22Rv1 (cell line): ENCODE results near the gene UGT1A9.

ENCODE experiments used
- ZFX ChIP-seq: fragments of 450-650 bp; IDR thresholded peaks from 2 replicates; pipeline ENCODE4 v1.6.1; 2017; ENCODE audit warnings: antibody characterized with exemption, borderline replicate concordance
- TF ChIP-seq, protein P1 (sequence below): fragments of 450-650 bp; IDR thresholded peaks from 2 replicates; pipeline ENCODE4 v1.5.1; 2017; ENCODE audit warnings: mild to moderate bottlenecking

DNA sequence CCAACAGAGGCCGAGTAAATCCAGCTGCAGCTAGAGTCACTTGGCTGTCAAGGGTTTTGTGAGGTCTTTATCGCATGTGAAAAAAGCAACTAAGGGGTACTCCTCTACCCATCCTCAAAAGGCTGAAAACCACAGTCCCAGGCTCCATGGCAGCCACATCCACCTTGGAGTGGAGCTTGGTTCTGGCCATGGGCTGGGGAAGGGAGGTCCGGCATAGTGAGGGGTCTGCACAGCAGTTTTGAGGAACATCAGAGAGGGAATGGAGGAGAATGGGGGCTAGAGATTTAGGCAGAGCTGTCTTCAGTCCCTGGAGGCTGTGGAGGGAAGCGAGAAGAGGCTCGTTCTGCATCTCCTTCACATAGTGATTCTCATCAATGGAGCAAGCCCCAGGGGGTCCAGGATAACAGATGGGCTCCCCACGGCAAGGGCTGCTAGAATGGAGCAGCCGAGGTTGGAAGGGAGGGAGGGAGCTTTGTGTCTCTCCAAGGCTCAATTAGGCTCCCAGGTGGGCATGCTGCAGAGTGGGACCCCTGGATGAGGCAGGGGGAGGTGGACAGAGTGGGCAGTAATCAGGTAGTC is 127.5 kb downstream of the UGT1A9 start:
- TF ChIP-seq, protein P1, sequence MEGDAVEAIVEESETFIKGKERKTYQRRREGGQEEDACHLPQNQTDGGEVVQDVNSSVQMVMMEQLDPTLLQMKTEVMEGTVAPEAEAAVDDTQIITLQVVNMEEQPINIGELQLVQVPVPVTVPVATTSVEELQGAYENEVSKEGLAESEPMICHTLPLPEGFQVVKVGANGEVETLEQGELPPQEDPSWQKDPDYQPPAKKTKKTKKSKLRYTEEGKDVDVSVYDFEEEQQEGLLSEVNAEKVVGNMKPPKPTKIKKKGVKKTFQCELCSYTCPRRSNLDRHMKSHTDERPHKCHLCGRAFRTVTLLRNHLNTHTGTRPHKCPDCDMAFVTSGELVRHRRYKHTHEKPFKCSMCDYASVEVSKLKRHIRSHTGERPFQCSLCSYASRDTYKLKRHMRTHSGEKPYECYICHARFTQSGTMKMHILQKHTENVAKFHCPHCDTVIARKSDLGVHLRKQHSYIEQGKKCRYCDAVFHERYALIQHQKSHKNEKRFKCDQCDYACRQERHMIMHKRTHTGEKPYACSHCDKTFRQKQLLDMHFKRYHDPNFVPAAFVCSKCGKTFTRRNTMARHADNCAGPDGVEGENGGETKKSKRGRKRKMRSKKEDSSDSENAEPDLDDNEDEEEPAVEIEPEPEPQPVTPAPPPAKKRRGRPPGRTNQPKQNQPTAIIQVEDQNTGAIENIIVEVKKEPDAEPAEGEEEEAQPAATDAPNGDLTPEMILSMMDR: no peak
- no peak for TF ChIP-seq ZFX
